GM23338 (cell line): Measurements from ENCODE around the gene EXOC2. TPM values are rescaled to one million over a fixed set of nuclear protein-coding genes. Genes with fewer than 3 reads are reported as not detected.

ENCODE experiments used
- ATAC-seq: fragments of 200-7000 bp; cut with Tn5 transposase; 3 replicates; pipeline ENCODE4 v1.9.1; 2020
- DNase-seq: peaks from one replicate; pipeline ENCODE4 v3.0.0-alpha.2; 2015; ENCODE audit warnings: low spot score
- H2AFZ ChIP-seq: fragments of 200-600 bp; sonication (generic); 2 replicates; pipeline ENCODE4 v1.8.0; 2016; ENCODE audit warnings: antibody characterized with exemption, mild to moderate bottlenecking, moderate library complexity
- H3F3A ChIP-seq: fragments of 200-600 bp; sonication (generic); replicated peaks from 2 replicates; pipeline ENCODE4 v1.8.0; 2017; ENCODE audit warnings: antibody characterized with exemption, mixed run types, low read depth
- H3K27ac ChIP-seq: fragments of 200-600 bp; sonication (generic); 2 replicates; pipeline ENCODE4 v1.6.1; 2016; ENCODE audit warnings: low read depth
- H3K27me3 ChIP-seq: fragments of 200-600 bp; sonication (generic); 2 replicates; pipeline ENCODE4 v1.8.0; 2016; ENCODE audit warnings: mild to moderate bottlenecking, mixed run types, moderate library complexity; ENCODE audit not compliant: insufficient read depth
- H3K36me3 ChIP-seq: fragments of 200-600 bp; sonication (generic); 2 replicates; pipeline ENCODE4 v1.8.0; 2016; ENCODE audit warnings: mild to moderate bottlenecking; ENCODE audit not compliant: insufficient read depth
- H3K4me1 ChIP-seq: fragments of 200-600 bp; sonication (generic); 2 replicates; pipeline ENCODE4 v1.8.0; 2016; ENCODE audit warnings: mild to moderate bottlenecking, moderate library complexity; ENCODE audit not compliant: insufficient read depth
- H3K4me2 ChIP-seq: fragments of 200-600 bp; sonication (generic); 2 replicates; pipeline ENCODE4 v1.7.1; 2017; ENCODE audit warnings: mixed run types
- H3K4me3 ChIP-seq: fragments of 200-600 bp; sonication (generic); 2 replicates; pipeline ENCODE4 v1.6.1; 2016; ENCODE audit warnings: mixed run types
- H3K79me2 ChIP-seq: fragments of 200-600 bp; sonication (generic); replicated peaks from 2 replicates; pipeline ENCODE4 v1.8.0; 2017; ENCODE audit warnings: mild to moderate bottlenecking; ENCODE audit not compliant: insufficient read depth
- H3K9me2 ChIP-seq: fragments of 200-600 bp; sonication (generic); 2 replicates; pipeline ENCODE4 v1.8.0; 2017; ENCODE audit not compliant: insufficient read depth
- H4K20me1 ChIP-seq: fragments of 200-600 bp; sonication (generic); replicated peaks from 2 replicates; pipeline ENCODE4 v1.8.0; 2017; ENCODE audit warnings: mild to moderate bottlenecking; ENCODE audit not compliant: insufficient read depth
- H3K27ac Mint-ChIP-seq: 2 replicates; pipeline ENCODE4 v1.8.0; 2020; ENCODE audit warnings: inconsistent platforms, mild to moderate bottlenecking, moderate library complexity, mixed read lengths
- H3K27me3 Mint-ChIP-seq: 3 replicates; pipeline ENCODE4 v1.8.0; 2022; ENCODE audit warnings: low read depth, mild to moderate bottlenecking, moderate library complexity, mixed read lengths, inconsistent platforms; ENCODE audit not compliant: insufficient read depth, poor library complexity
- H3K36me3 Mint-ChIP-seq: 3 replicates; pipeline ENCODE4 v1.8.0; 2021; ENCODE audit warnings: low read depth, mild to moderate bottlenecking, inconsistent platforms, moderate library complexity, mixed read lengths
- H3K4me1 Mint-ChIP-seq: 3 replicates; pipeline ENCODE4 v1.8.0; 2020; ENCODE audit warnings: mild to moderate bottlenecking, inconsistent platforms, mixed read lengths
- H3K4me3 Mint-ChIP-seq: 3 replicates; pipeline ENCODE4 v1.8.0; 2021; ENCODE audit warnings: moderate library complexity, mild to moderate bottlenecking, inconsistent platforms, mixed read lengths
- H3K9me3 Mint-ChIP-seq: 3 replicates; pipeline ENCODE4 v1.8.0; 2020; ENCODE audit warnings: moderate library complexity, mild to moderate bottlenecking, inconsistent platforms, mixed read lengths
- CREB1 ChIP-seq: fragments of 250-450 bp; sonication (Bioruptor Pico); IDR thresholded peaks from 2 replicates; pipeline ENCODE4 v1.5.0; 2020; ENCODE audit warnings: low read depth, mild to moderate bottlenecking, moderate library complexity
- EZH2phosphoT487 ChIP-seq: fragments of 200-600 bp; sonication (generic); IDR thresholded peaks from one replicate; pipeline ENCODE4 v1.8.1; 2018; ENCODE audit warnings: antibody characterized with exemption; ENCODE audit not compliant: unreplicated experiment
- JUNB ChIP-seq: IDR thresholded peaks from one replicate; pipeline ENCODE4 v1.6.1; 2016; ENCODE audit warnings: antibody characterized with exemption; ENCODE audit not compliant: unreplicated experiment
- NANOG ChIP-seq: IDR thresholded peaks from 2 replicates; pipeline ENCODE4 v1.6.1; 2016; ENCODE audit warnings: antibody characterized with exemption, borderline replicate concordance
- STAT1 ChIP-seq: IDR thresholded peaks from one replicate; pipeline ENCODE4 v1.6.1; 2016; ENCODE audit warnings: antibody characterized with exemption; ENCODE audit not compliant: unreplicated experiment
- ZNF114 ChIP-seq: fragments of 250-450 bp; sonication (Bioruptor Pico); IDR thresholded peaks from 2 replicates; pipeline ENCODE4 v1.5.0; 2020; ENCODE audit warnings: mild to moderate bottlenecking, moderate library complexity
- ZNF331 ChIP-seq: fragments of 250-450 bp; sonication (Bioruptor Pico); IDR thresholded peaks from 2 replicates; pipeline ENCODE4 v1.5.0; 2020; ENCODE audit warnings: low read depth, mild to moderate bottlenecking, moderate library complexity
- ZNF462 ChIP-seq: fragments of 250-450 bp; sonication (Bioruptor Pico); IDR thresholded peaks from 2 replicates; pipeline ENCODE4 v1.5.0; 2020; ENCODE audit warnings: mild to moderate bottlenecking, moderate library complexity
- polyA plus RNA-seq: library from polyadenylated mRNA; unstranded; fragments of >200 nt; fragmentation: Nextera tagmentation; extraction: Ambion mirVana; gene quantifications from 2 replicates; pipeline ENCODE4 v1.2.1, GENCODE V29; 2016
- total RNA-seq: library from RNA; depleted of rRNA; stranded (reverse); fragments of >200 nt; shearing (Covaris generic); gene quantifications from 2 replicates; pipeline ENCODE4 v1.2.3, GENCODE V29; 2014
- TF ChIP-seq, protein P1 (sequence below): IDR thresholded peaks from one replicate; pipeline ENCODE4 v1.6.1; 2018; ENCODE audit warnings: antibody characterized with exemption; ENCODE audit not compliant: unreplicated experiment

The EXOC2 gene
- total and polyA plus RNA-seq, 2 experiments from 2014 or later = 28.7 to 93.6 TPM

- TF ChIP-seq ZNF462 (no peak), NANOG (no peak), ZNF331 (CRISPR knock-in tag) (no peak), CREB1 (no peak)
Measured at GRCh38 chr6:506920-507622, 185.9 kb downstream of the EXOC2 start (continued).

DNA sequence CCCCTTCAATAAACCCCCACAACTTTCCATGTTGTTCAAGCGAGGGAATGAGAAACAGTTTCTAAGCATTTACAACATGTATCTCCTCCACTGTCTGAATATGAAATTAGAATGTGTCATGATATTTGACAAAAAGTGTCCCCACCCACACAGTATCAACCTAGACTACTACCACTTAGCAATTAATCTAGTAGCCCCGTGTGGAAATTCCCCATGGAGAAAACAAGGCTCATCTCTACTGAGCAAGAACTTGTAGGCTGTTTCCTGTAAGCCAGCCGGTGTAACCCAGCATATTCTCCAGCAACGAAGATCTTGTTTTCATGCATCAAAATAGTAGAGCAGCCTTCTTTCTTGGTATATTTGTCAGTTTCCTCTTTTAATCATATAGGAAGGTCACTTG, 186.4 kb downstream of the EXOC2 start:
- TF ChIP-seq JUNB (no peak), CREB1 (no peak), STAT1 (no peak), EZH2phosphoT487 (no peak), ZNF331 (CRISPR knock-in tag) (no peak), ZNF114 (CRISPR knock-in tag) (no peak)
- TF ChIP-seq, protein P1, sequence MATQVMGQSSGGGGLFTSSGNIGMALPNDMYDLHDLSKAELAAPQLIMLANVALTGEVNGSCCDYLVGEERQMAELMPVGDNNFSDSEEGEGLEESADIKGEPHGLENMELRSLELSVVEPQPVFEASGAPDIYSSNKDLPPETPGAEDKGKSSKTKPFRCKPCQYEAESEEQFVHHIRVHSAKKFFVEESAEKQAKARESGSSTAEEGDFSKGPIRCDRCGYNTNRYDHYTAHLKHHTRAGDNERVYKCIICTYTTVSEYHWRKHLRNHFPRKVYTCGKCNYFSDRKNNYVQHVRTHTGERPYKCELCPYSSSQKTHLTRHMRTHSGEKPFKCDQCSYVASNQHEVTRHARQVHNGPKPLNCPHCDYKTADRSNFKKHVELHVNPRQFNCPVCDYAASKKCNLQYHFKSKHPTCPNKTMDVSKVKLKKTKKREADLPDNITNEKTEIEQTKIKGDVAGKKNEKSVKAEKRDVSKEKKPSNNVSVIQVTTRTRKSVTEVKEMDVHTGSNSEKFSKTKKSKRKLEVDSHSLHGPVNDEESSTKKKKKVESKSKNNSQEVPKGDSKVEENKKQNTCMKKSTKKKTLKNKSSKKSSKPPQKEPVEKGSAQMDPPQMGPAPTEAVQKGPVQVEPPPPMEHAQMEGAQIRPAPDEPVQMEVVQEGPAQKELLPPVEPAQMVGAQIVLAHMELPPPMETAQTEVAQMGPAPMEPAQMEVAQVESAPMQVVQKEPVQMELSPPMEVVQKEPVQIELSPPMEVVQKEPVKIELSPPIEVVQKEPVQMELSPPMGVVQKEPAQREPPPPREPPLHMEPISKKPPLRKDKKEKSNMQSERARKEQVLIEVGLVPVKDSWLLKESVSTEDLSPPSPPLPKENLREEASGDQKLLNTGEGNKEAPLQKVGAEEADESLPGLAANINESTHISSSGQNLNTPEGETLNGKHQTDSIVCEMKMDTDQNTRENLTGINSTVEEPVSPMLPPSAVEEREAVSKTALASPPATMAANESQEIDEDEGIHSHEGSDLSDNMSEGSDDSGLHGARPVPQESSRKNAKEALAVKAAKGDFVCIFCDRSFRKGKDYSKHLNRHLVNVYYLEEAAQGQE = no peak
- H4K20me1 ChIP-seq = peaks cover 7% of the 10 kb centered on the region; the same call in 1 of the 2 replicates
- Mint-ChIP-seq H3K9me3 (no peaks in the 10 kb centered on the region), H3K27me3 (no peaks in the 10 kb centered on the region), H3K27ac (no peak overlapping the region), H3K36me3 (0 out of 3 replicates have a peak, but pooled peaks cover 4% of the 10 kb centered on the region), H3K4me1 (peaks cover 15% of the 10 kb centered on the region), H3K4me3 (no peak overlapping the region)
- H3K9me2 ChIP-seq = no peaks in the 10 kb centered on the region
- peaks cover 7% of the 10 kb centered on the region; the same call in 1 of the 2 replicates for H3K36me3 ChIP-seq
- no peak overlapping the region for H3K4me3 ChIP-seq
- no peaks in the 10 kb centered on the region for H3K27me3 ChIP-seq
- ATAC-seq (no peak), DNase-seq (no peak)
- H3K79me2 ChIP-seq = no peaks in the 10 kb centered on the region
- no peaks in the 10 kb centered on the region for H3F3A ChIP-seq
- peaks cover 15% of the 10 kb centered on the region for H3K4me1 ChIP-seq
- no peak overlapping the region for H3K4me2 ChIP-seq
- no peak overlapping the region for H2AFZ ChIP-seq
- H3K27ac ChIP-seq = no peak overlapping the region
